Stimulated activated CD8-positive, alpha-beta memory T cell treated with anti-CD3 and anti-CD28 coated beads, Interleukin-4, amount 100 ng/mL, for 24 hours (primary cell): ENCODE results near the gene PAX3.

Experiments
- DNase-seq: peaks from one replicate; pipeline ENCODE4 v3.0.0-alpha.2; 2020; ENCODE audit warnings: low read depth

PAX3 gene

GRCh38 chr2:222296911-222297599, 1.7 kb downstream of the PAX3 start:
- DNase-seq = no peak

- no peak for DNase-seq
Measured at GRCh38 chr2:222296311-222296741, 2.5 kb downstream of the PAX3 start.

- no peak for DNase-seq
Measured at GRCh38 chr2:222295368-222296062, 3.3 kb downstream of the PAX3 start.

- DNase-seq = no peak
Measured at GRCh38 chr2:222294996-222295367, 3.8 kb downstream of the PAX3 start.

GRCh38 chr2:222293660-222294630, 4.9 kb downstream of the PAX3 start:
- DNase-seq = no peak

- no peak for DNase-seq
Measured at GRCh38 chr2:222292149-222293134, 6.4 kb downstream of the PAX3 start.

- no peak for DNase-seq
Measured at GRCh38 chr2:222291485-222291841, 7.3 kb downstream of the PAX3 start.

- no peak for DNase-seq
Measured at GRCh38 chr2:222290736-222291484, 7.9 kb downstream of the PAX3 start.

- DNase-seq = no peak
Measured at GRCh38 chr2:222290401-222290735, 8.4 kb downstream of the PAX3 start.

- no peak for DNase-seq
Measured at GRCh38 chr2:222289278-222290160, 9.3 kb downstream of the PAX3 start.

- no peak for DNase-seq
Measured at GRCh38 chr2:222288590-222289277, 10.1 kb downstream of the PAX3 start.

GRCh38 chr2:222287862-222288479, 10.8 kb downstream of the PAX3 start:
- no peak for DNase-seq

- no peak for DNase-seq
Measured at GRCh38 chr2:222284466-222284865, 14.3 kb downstream of the PAX3 start.

- no peak for DNase-seq
Measured at GRCh38 chr2:222283634-222284033, 15.2 kb downstream of the PAX3 start.

GRCh38 chr2:222281506-222281905, 17.3 kb downstream of the PAX3 start:
- DNase-seq = no peak

GRCh38 chr2:222280795-222281194, 18.0 kb downstream of the PAX3 start:
- no peak for DNase-seq

GRCh38 chr2:222272446-222273015, 26.3 kb downstream of the PAX3 start:
- DNase-seq = no peak

- DNase-seq = no peak
Measured at GRCh38 chr2:222271854-222272253, 26.9 kb downstream of the PAX3 start.
